ENCODE measurements around the gene FRAS1. TPM values are rescaled to one million over a fixed set of nuclear protein-coding genes. Genes with fewer than 3 reads are reported as not detected.

FRAS1 gene
- total and polyA plus RNA-seq, 2 donors (not counting 1 experiment from before 2014, with no cell fraction given): 0.03 to 0.12 TPM

DNA sequence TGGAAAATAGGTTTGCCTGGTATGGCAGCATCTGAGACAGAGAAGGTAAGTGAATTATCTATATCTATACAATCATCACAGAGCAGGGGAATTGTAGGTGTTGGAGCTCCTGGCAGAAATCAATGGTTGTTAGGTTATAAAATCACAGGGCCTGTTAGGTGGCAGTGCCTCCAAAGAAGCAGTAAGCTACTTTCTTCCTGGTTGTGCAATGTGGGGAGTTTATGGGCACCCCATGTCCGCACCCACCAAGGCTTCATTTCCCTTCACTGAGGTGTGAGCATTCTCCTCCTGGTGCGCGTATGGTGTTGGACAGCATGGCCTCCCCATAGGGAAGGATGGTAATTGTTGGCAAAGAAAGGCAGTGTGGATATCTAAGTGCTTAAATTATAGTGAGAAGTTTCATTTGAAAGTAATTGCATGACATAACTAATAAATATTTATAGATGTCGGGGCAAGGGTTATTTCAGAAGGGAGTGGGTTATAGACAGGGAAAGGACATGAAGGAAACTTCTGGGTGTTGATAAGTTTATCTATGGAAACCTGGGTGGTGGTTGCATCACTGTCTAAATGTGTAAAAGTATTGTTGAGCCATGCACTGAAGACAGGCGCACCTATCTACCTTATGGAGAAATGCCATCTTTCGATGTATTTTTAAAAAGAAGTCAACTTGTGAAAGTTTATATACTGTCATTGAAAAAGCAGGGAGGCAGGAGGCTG, 153.7 kb downstream of the FRAS1 start:
- Histone ChIP-seq H3K9me3 (ENCODE audit: control extremely low read depth in 1 of 3, control insufficient read depth in 2 of 3, insufficient read depth in 1 of 3, low read length in 2 of 3) (no peaks in the 10 kb centered on the region), H3K4me2 (replicated peaks; ENCODE audit: low read depth, low read length, poor library complexity, severe bottlenecking) (no peak overlapping the region), H3K36me3 (replicated peaks in 1 of 2; ENCODE audit: control extremely low read depth in 1 of 2, control insufficient read depth in 1 of 2, extremely low read depth in 1 of 2, insufficient read depth in 2 of 2, low read length in 1 of 2) (no peaks in the 10 kb centered on the region), H3K27me3 (replicated peaks in 1 of 4; ENCODE audit: control extremely low read depth in 1 of 4, control insufficient read depth in 3 of 4, insufficient read depth in 4 of 4, low read length in 3 of 4) (peaks cover 0 to 5% (median 0%) of the 10 kb centered on the region in 4 experiments), H3K4me3 (ENCODE audit: control extremely low read depth in 1 of 5, extremely low read depth in 1 of 5, insufficient read depth in 1 of 5, low read depth in 2 of 5, low read length in 4 of 5) (no peak overlapping the region), H3K27ac (ENCODE audit: low read length in 2 of 2) (no peak overlapping the region), H3K4me1 (ENCODE audit: control insufficient read depth in 2 of 2, insufficient read depth in 2 of 2, low read length in 2 of 2) (no peaks in the 10 kb centered on the region), H2AFZ (ENCODE audit: insufficient read depth, low read depth, low read length, poor library complexity, severe bottlenecking) (no peak overlapping the region), H3K79me2 (ENCODE audit: control insufficient read depth, insufficient read depth, low read length) (no peaks in the 10 kb centered on the region), H3K9ac (ENCODE audit: low read length) (no peak overlapping the region), H4K20me1 (ENCODE audit: control insufficient read depth, insufficient read depth, low read length, poor library complexity, severe bottlenecking) (no peaks in the 10 kb centered on the region)
- no peaks in the 10 kb centered on the region for H3K4me1 Mint-ChIP-seq
- peaks cover 2% of the 10 kb centered on the region for H3K27me3 Mint-ChIP-seq
- CTCF ChIA-PET: no interaction called here
- no peak overlapping the region for H3K27ac Mint-ChIP-seq
- DNase-seq: no peak
- H3K4me3 Mint-ChIP-seq: no peak overlapping the region
- TF ChIP-seq, protein P1, sequence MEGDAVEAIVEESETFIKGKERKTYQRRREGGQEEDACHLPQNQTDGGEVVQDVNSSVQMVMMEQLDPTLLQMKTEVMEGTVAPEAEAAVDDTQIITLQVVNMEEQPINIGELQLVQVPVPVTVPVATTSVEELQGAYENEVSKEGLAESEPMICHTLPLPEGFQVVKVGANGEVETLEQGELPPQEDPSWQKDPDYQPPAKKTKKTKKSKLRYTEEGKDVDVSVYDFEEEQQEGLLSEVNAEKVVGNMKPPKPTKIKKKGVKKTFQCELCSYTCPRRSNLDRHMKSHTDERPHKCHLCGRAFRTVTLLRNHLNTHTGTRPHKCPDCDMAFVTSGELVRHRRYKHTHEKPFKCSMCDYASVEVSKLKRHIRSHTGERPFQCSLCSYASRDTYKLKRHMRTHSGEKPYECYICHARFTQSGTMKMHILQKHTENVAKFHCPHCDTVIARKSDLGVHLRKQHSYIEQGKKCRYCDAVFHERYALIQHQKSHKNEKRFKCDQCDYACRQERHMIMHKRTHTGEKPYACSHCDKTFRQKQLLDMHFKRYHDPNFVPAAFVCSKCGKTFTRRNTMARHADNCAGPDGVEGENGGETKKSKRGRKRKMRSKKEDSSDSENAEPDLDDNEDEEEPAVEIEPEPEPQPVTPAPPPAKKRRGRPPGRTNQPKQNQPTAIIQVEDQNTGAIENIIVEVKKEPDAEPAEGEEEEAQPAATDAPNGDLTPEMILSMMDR (IDR thresholded peaks at IDR 0.05): no peak
- no peak for TF ChIP-seq EZH2 (IDR thresholded peaks at IDR 0.05; ENCODE audit: borderline replicate concordance, insufficient read depth, low read depth, low read length, poor library complexity, severe bottlenecking)
- H3K9me3 Mint-ChIP-seq (ENCODE audit: insufficient read depth): no peaks in the 10 kb centered on the region
- intact Hi-C loops (cut with micrococcal nuclease): no loop called here
- ATAC-seq (ENCODE audit: low read depth): no peak
- POLR2A ChIA-PET: no interaction called here
- 100% methylated on average over 3 of the region's 6 CpGs for WGBS (ENCODE audit: insufficient coverage)

DNA sequence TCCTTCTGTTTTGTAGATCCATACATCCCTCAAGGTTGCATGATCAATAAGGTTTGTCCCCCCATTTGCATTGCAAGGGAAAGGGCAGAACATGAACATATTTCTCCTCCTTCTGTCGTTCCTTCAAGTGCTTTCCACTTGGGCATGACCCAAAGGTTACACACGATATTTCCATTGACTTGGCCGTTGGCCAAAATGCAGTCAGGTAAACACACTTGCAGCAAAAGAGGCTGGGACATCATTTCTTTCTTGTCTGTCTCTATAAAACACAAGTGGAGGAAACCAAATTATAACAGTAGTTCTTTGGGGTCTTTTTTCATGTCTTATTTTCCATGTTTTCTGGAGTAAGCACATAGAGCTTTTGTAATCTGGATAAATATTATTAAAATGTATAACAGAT, 156.1 kb downstream of the FRAS1 start:
- ChIA-PET POLR2A (no interaction called here), CTCF (no interaction called here)
- H2AFZ ChIP-seq (ENCODE audit: insufficient read depth, low read depth, low read length, poor library complexity, severe bottlenecking): no peak overlapping the region
- no peaks in the 10 kb centered on the region for H3K9me3 ChIP-seq (ENCODE audit: control extremely low read depth in 1 of 3, control insufficient read depth in 2 of 3, insufficient read depth in 1 of 3, low read length in 2 of 3)
- H3K4me3 ChIP-seq (ENCODE audit: control extremely low read depth in 1 of 5, extremely low read depth in 1 of 5, insufficient read depth in 1 of 5, low read depth in 2 of 5, low read length in 4 of 5): no peak overlapping the region
- H3K9ac ChIP-seq (ENCODE audit: low read length): no peak overlapping the region
- H3K27ac Mint-ChIP-seq: no peak overlapping the region
- intact Hi-C loops (cut with micrococcal nuclease): no loop called here
- H3K4me1 Mint-ChIP-seq: no peaks in the 10 kb centered on the region
- no peak overlapping the region for H3K27ac ChIP-seq (ENCODE audit: low read length in 2 of 2)
- no peaks in the 10 kb centered on the region for H4K20me1 ChIP-seq (ENCODE audit: control insufficient read depth, insufficient read depth, low read length, poor library complexity, severe bottlenecking)
- no peak for ATAC-seq (ENCODE audit: low read depth)
- H3K9me3 Mint-ChIP-seq (ENCODE audit: insufficient read depth): no peaks in the 10 kb centered on the region
- no peaks in the 10 kb centered on the region for H3K79me2 ChIP-seq (ENCODE audit: control insufficient read depth, insufficient read depth, low read length)
- H3K4me1 ChIP-seq (ENCODE audit: control insufficient read depth in 2 of 2, insufficient read depth in 2 of 2, low read length in 2 of 2): no peaks in the 10 kb centered on the region
- DNase-seq: no peak
- H3K27me3 ChIP-seq (replicated peaks in 1 of 4; ENCODE audit: control extremely low read depth in 1 of 4, control insufficient read depth in 3 of 4, insufficient read depth in 4 of 4, low read length in 3 of 4): no peaks in the 10 kb centered on the region
- no peak overlapping the region for H3K4me2 ChIP-seq (replicated peaks; ENCODE audit: low read depth, low read length, poor library complexity, severe bottlenecking)
- H3K27me3 Mint-ChIP-seq: peaks cover 3% of the 10 kb centered on the region
- 78% methylated on average over 3 of the region's 3 CpGs for WGBS (ENCODE audit: insufficient coverage)
- no peaks in the 10 kb centered on the region for H3K36me3 ChIP-seq (replicated peaks in 1 of 2; ENCODE audit: control extremely low read depth in 1 of 2, control insufficient read depth in 1 of 2, extremely low read depth in 1 of 2, insufficient read depth in 2 of 2, low read length in 1 of 2)
- TF ChIP-seq, protein P1 (IDR thresholded peaks at IDR 0.05): no peak
- no peak for TF ChIP-seq EZH2 (IDR thresholded peaks at IDR 0.05; ENCODE audit: borderline replicate concordance, insufficient read depth, low read depth, low read length, poor library complexity, severe bottlenecking)
- no peak overlapping the region for H3K4me3 Mint-ChIP-seq
